NCI-H748 (cell line): ENCODE measurements around the gene KCNC2.
"Not testable (repeated sequence)": the region's sequence is repeated elsewhere in the genome, so short reads cannot be mapped to it uniquely, and the experiment has no call there.

Experiments
- DNase-seq: peaks from one replicate; lab custom pipeline; 2025; ENCODE audit not compliant: unreplicated experiment; lab: John Stamatoyannopoulos, UW

Gene KCNC2

GRCh38 chr12:75209812-75210138, at the start of gene KCNC2:
TSS of gene KCNC2 (minus strand) at chr12:75209839.
- DNase-seq: no peak

- DNase-seq: no peak
Observed at GRCh38 chr12:75259143-75259542, 49.5 kb upstream of the KCNC2 start.

- no peak for DNase-seq
Observed at GRCh38 chr12:75257510-75257909, 47.9 kb upstream of the KCNC2 start.

GRCh38 chr12:75245108-75245507, 35.5 kb upstream of the KCNC2 start:
- DNase-seq: no peak

- DNase-seq: no peak
Observed at GRCh38 chr12:75239987-75240386, 30.3 kb upstream of the KCNC2 start.

GRCh38 chr12:75236206-75236605, 26.6 kb upstream of the KCNC2 start:
- no peak for DNase-seq

GRCh38 chr12:75227132-75227531, 17.5 kb upstream of the KCNC2 start:
- no peak for DNase-seq

- no peak for DNase-seq
Observed at GRCh38 chr12:75212072-75212471, 2.4 kb upstream of the KCNC2 start.

GRCh38 chr12:75208856-75209811, 505 bp downstream of the KCNC2 start:
- DNase-seq: peak; percentile 76

- no peak for DNase-seq
Observed at GRCh38 chr12:75207338-75208083, 2.1 kb downstream of the KCNC2 start.

GRCh38 chr12:75205558-75205957, 4.1 kb downstream of the KCNC2 start:
- DNase-seq: no peak

GRCh38 chr12:75196865-75197264, 12.8 kb downstream of the KCNC2 start:
- no peak for DNase-seq

GRCh38 chr12:75196408-75196807, 13.2 kb downstream of the KCNC2 start:
- DNase-seq: no peak

GRCh38 chr12:75194250-75194649, 15.4 kb downstream of the KCNC2 start:
- no peak for DNase-seq

GRCh38 chr12:75192196-75192595, 17.4 kb downstream of the KCNC2 start:
- no peak for DNase-seq

GRCh38 chr12:75190846-75191245, 18.8 kb downstream of the KCNC2 start:
- DNase-seq: no peak

- not testable (repeated sequence) for DNase-seq
Observed at GRCh38 chr12:75185881-75186280, 23.8 kb downstream of the KCNC2 start.

- DNase-seq: peak; percentile 11
Observed at GRCh38 chr12:75184516-75184915, 25.1 kb downstream of the KCNC2 start.

- no peak for DNase-seq
Observed at GRCh38 chr12:75183967-75184366, 25.7 kb downstream of the KCNC2 start.

GRCh38 chr12:75177997-75178396, 31.6 kb downstream of the KCNC2 start:
- DNase-seq: no peak

- DNase-seq: no peak
Observed at GRCh38 chr12:75172611-75173010, 37.0 kb downstream of the KCNC2 start.

- DNase-seq: no peak
Observed at GRCh38 chr12:75170640-75171185, 38.9 kb downstream of the KCNC2 start.
